Measurements from ENCODE around the gene TRIM21. TPM values are rescaled to one million over a fixed set of nuclear protein-coding genes. Genes with fewer than 3 reads are reported as not detected.

Gene TRIM21
- total and polyA plus RNA-seq, 10 of the 15 experiments (the other 5 are each of a cell fraction or from before 2014, with no cell fraction given): 24.3 to 80.6 (median 31.7) TPM

DNA sequence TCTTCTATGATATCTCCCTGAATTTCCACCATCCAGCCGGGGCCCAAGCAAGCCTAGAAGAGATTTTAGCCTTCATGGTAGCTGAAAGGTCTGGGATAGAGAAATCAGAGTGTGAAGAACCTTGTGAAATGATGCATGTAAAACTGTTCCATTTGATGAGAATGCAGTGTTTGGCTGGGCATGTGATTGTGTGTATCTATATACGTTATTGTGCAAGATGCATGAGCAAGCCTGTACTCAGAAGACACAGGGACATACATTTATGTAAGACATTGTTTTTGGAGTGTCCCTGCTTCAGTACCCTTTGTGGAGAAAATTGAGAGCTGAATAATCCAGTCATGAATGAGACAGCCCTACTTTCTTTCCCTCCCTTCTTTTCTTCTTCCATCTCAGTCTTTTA is 40.4 kb upstream of the TRIM21 start:
- Histone ChIP-seq H3K9me3 (replicated peaks; ENCODE audit: control insufficient read depth, insufficient read depth, low read length) (no peaks in the 10 kb centered on the region), H3K4me2 (ENCODE audit: control insufficient read depth, insufficient read depth) (no peak overlapping the region), H3K27ac (ENCODE audit: control insufficient read depth, insufficient read depth) (no peak overlapping the region), H4K20me1 (ENCODE audit: control insufficient read depth, insufficient read depth) (no peaks in the 10 kb centered on the region), H3K4me1 (ENCODE audit: control insufficient read depth, insufficient read depth, low read length) (no peaks in the 10 kb centered on the region), H2AFZ (ENCODE audit: control insufficient read depth, low read depth, low read length) (no peak overlapping the region), H3K36me3 (ENCODE audit: control insufficient read depth in 2 of 2, insufficient read depth in 2 of 2, low read length in 1 of 2) (no peaks in the 10 kb centered on the region), H3K79me2 (ENCODE audit: control insufficient read depth, insufficient read depth, low read length) (no peaks in the 10 kb centered on the region), H3K4me3 (no peak overlapping the region), H3K27me3 (replicated peaks in 1 of 2; ENCODE audit: control insufficient read depth in 2 of 2, insufficient read depth in 2 of 2, low read length in 1 of 2) (0 out of 4 replicates have a peak, but pooled peaks cover 0 to 2% of the 10 kb centered on the region in 2 experiments), H3K9ac (ENCODE audit: control insufficient read depth, insufficient read depth, low read length) (no peak overlapping the region)
- TF ChIP-seq ZNF24 (IDR thresholded peaks at IDR 0.05): no peak
- FAIRE-seq (no peak), DNase-seq (ENCODE audit: low read depth, low spot score) (no peak), ATAC-seq (no peak)
- SMC1A ChIA-PET (ENCODE audit: uncharacterized antibody, unreplicated experiment): no interaction called here
- intact Hi-C loops (cut with micrococcal nuclease; ENCODE audit: unreplicated experiment) (no loop called here), in situ Hi-C loops (cut with MboI) (no loop called here)
- BruUV-seq (replicated peaks): no TSS peak
- RAD21 ChIA-PET (ENCODE audit: unreplicated experiment): no interaction called here
- WGBS (ENCODE audit: insufficient coverage, insufficient replicate concordance, low lambda C conversion rate, missing lambda C conversion rate): 3% methylated on average over 2 of the region's 2 CpGs
- CTCF ChIA-PET: no interaction called here
- POLR2A ChIA-PET: no interaction called here

GRCh38 chr11:4430051-4430450 is 36.5 kb upstream of the TRIM21 start:
- POLR2A ChIA-PET: no interaction called here
- no peak for TF ChIP-seq BCL3 (IDR thresholded peaks at IDR 0.05; ENCODE audit: borderline replicate concordance, insufficient read depth, low read depth, low read length, poor library complexity, severe bottlenecking)
- TF ChIP-seq KLF5 (IDR thresholded peaks at IDR 0.05; ENCODE audit: partially characterized antibody): no peak
- no peak for TF ChIP-seq HCFC1 (IDR thresholded peaks at IDR 0.05; ENCODE audit: low read length)
- no peak for TF ChIP-seq NFYA (IDR thresholded peaks at IDR 0.05; ENCODE audit: borderline replicate concordance, low read depth, low read length)
- no peak for TF ChIP-seq ZNF622 (IDR thresholded peaks at IDR 0.05)
- TF ChIP-seq, protein P1, sequence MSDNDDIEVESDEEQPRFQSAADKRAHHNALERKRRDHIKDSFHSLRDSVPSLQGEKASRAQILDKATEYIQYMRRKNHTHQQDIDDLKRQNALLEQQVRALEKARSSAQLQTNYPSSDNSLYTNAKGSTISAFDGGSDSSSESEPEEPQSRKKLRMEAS (IDR thresholded peaks at IDR 0.05; ENCODE audit: low read depth, low read length): no peak
- no peak for TF ChIP-seq MEF2B (IDR thresholded peaks at IDR 0.05; ENCODE audit: partially characterized antibody, poor library complexity, severe bottlenecking)
- no peak for TF ChIP-seq SUPT20H (IDR thresholded peaks at IDR 0.05; ENCODE audit: borderline replicate concordance, control insufficient read depth, low read depth, low read length)
- TF ChIP-seq RELB (IDR thresholded peaks at IDR 0.05; ENCODE audit: low read depth): no peak
- no peak for TF ChIP-seq ASH2L (IDR thresholded peaks at IDR 0.05; ENCODE audit: borderline replicate concordance, low read depth)
- no peak for TF ChIP-seq JUND (IDR thresholded peaks at IDR 0.05; ENCODE audit: low read depth, low read length)
- TF ChIP-seq CHD1 (IDR thresholded peaks at IDR 0.05; ENCODE audit: low read depth, low read length): no peak
- TF ChIP-seq CHD2 (IDR thresholded peaks at IDR 0.05; ENCODE audit: borderline replicate concordance, low read depth, low read length): no peak
- RAD21 ChIA-PET (ENCODE audit: unreplicated experiment): no interaction called here
- Histone ChIP-seq H3K36me3 (ENCODE audit: control insufficient read depth in 2 of 2, insufficient read depth in 2 of 2, low read length in 1 of 2) (no peaks in the 10 kb centered on the region), H2AFZ (ENCODE audit: control insufficient read depth, low read depth, low read length) (no peak overlapping the region), H3K4me3 (no peak overlapping the region), H3K4me1 (ENCODE audit: control insufficient read depth, insufficient read depth, low read length) (no peaks in the 10 kb centered on the region), H3K27me3 (replicated peaks in 1 of 2; ENCODE audit: control insufficient read depth in 2 of 2, insufficient read depth in 2 of 2, low read length in 1 of 2) (no peaks in the 10 kb centered on the region), H3K79me2 (ENCODE audit: control insufficient read depth, insufficient read depth, low read length) (no peaks in the 10 kb centered on the region), H4K20me1 (ENCODE audit: control insufficient read depth, insufficient read depth) (no peaks in the 10 kb centered on the region), H3K9ac (ENCODE audit: control insufficient read depth, insufficient read depth, low read length) (no peak overlapping the region), H3K9me3 (replicated peaks; ENCODE audit: control insufficient read depth, insufficient read depth, low read length) (no peaks in the 10 kb centered on the region), H3K4me2 (ENCODE audit: control insufficient read depth, insufficient read depth) (no peak overlapping the region), H3K27ac (ENCODE audit: control insufficient read depth, insufficient read depth) (no peak overlapping the region)
- CTCF ChIA-PET: no interaction called here
- in situ Hi-C loops (cut with MboI) (no loop called here), intact Hi-C loops (cut with micrococcal nuclease; ENCODE audit: unreplicated experiment) (no loop called here)
- no TSS peak for BruUV-seq (replicated peaks)
- DNase-seq (ENCODE audit: low read depth, low spot score) (no peak), FAIRE-seq (no peak), ATAC-seq (no peak)
- WGBS (ENCODE audit: insufficient coverage, insufficient replicate concordance, low lambda C conversion rate, missing lambda C conversion rate): 1% methylated on average over 4 of the region's 4 CpGs
- SMC1A ChIA-PET (ENCODE audit: uncharacterized antibody, unreplicated experiment): no interaction called here

Measured in GM12878 (cell line).